Stimulated activated CD4-positive, alpha-beta T cell treated with anti-CD3 and anti-CD28 coated beads, Interleukin-2, amount 100 ng/mL, for 4 hours (primary cell): ENCODE data around the gene GIMAP8.
A peak's percentile ranks its signal among the peaks of the same experiment; 100 is the strongest.
"Not testable (repeated sequence)": the region's sequence is repeated elsewhere in the genome, so short reads cannot be mapped to it uniquely, and the experiment has no call there.

Experiments
- DNase-seq: peaks from one replicate; pipeline ENCODE4 v3.0.0-alpha.2; 2020; ENCODE audit warnings: low read depth

Gene GIMAP8

GRCh38 chr7:150514748-150515222 lies 64.4 kb downstream of the GIMAP8 start, which contains the start of gene GIMAP7:
Gene GIMAP7, plus strand, starts transcription at chr7:150514872. Its CDS starts 5,103 bp downstream, at chr7:150519975.
- peak; percentile 51 for DNase-seq

DNA sequence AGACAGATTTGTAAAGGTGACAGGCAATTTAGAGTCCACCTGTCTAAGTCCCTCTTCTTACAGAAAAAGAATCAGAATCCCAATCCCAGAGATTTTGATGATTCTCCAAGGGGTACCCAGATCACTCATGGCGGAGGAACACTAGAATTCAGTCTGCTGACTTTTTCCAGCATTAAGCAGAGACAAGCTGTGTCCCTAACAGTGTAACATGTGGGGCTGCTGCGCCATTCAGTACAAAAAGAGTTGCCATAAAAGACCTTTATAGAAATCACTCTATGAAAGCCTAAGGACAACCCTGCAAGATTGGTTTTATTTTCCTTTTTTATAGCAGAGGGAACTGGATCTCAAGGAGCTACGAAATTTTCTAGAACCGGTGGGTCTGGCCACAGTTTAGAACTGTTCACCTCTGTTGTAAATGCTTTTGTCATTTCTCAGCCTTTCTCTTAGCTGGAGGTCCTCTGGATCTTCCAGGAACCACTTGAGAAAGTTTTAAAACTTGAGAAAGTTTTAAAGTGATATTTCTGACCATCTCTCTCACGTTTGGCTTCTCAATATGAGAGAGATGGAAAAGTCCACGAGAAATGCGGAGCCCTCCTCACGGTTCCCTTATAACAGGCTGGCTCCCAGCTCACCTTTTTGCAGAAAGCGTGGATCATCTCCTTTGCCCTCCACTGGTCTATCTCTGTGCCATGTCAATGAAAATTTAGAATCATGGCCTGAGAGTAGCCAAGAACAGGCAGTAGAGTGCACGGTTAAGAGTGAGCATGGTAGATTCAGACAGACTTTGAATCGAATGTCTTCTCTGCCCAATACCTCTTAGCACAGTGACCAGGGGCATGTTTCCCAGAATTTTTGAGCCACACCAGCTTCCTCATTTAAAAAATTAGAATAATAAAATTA lies 65.1 kb downstream of the GIMAP8 start:
- DNase-seq = no peak

DNA sequence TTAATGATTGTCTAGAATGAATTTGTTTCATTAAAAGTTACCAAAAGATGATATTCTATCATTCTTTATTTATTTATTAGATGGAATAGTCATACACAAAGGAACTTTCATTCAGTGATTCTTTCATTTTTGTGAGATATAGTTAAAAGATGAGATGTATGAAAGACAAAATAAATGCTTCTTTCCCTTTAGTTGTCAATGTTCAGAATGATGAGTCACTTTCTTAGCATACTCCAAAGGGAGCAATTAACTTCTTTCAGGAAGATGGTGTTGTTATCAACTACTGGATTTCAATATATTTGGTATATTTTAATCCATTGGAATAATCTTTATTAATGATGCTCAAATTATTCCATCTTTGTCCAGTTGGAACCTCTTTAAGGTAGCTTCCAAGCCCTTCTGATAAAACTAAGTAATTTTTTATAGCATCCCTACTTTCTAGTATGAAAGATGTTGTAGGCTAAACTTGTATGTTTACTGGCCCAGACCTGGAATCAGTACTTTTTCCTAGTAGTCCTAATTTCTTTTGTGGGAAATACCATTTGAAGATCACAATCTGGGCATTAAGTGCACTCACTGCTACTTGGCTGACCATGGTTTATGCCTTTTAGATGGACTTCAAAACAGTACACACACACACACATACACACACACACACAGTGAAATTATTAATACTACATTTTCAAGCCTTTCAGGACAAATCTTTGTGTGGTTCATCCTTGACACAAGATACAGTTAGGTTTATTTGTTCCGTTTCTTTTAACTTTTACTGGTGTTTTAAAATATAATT lies 66.7 kb downstream of the GIMAP8 start:
- DNase-seq = no peak

DNA sequence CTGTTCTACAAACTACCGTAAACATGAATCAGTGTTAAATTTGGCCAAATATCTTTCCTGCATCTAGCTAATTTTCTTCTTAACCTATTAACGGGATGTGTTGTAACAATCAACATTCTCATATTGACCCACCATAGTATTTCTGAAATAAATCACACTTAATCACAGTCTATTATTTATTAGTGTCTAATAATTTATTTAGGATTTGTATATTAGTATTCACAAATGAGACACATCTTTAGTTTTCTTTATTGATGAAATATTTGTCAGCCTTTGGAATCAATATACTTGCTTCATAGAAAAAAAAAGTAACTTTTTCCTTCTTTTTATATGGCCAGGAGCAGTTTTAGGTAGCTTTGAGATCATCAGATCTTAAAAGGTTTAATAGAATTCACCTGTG lies 68.9 kb downstream of the GIMAP8 start:
- DNase-seq = no peak

- DNase-seq = no peak
These were observed 69.7 kb downstream of the GIMAP8 start for GRCh38 chr7:150520145-150520544.

DNA sequence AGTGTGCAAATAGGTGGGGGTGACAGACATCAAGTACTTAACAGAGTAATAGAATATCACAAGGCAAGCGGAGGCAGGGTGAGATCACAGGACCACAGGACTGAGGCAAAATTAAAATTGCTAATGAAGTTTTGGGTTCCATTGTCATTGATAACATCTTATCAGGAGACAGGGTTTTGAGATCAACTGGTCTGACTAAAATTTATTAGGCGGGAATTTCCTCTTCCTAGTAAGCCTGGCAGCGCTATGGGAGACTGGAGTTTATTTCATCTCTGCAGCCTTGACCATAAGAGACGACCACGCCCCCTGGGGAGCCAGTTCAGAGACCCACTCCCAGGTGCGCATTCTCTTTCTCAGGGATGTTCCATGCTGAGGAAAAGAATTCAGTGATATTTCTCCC lies 72.5 kb downstream of the GIMAP8 start:
- DNase-seq = not testable (repeated sequence)

GRCh38 chr7:150524018-150524417 lies 73.6 kb downstream of the GIMAP8 start:
- no peak for DNase-seq
